Neural cell (in vitro differentiated cells): ENCODE data around the gene NADK.

Experiments used
- CTCF ChIP-seq: fragments of 450-650 bp; IDR thresholded peaks from 2 replicates; pipeline ENCODE4 v1.5.1; 2014; ENCODE audit warnings: antibody characterized with exemption, mild to moderate bottlenecking, moderate library complexity; ENCODE audit not compliant: poor library complexity, severe bottlenecking
- EP300 ChIP-seq: fragments of 450-650 bp; conservative IDR thresholded peaks from 2 replicates; pipeline ENCODE4 v1.6.1; 2014; ENCODE audit warnings: antibody characterized with exemption, mild to moderate bottlenecking, moderate library complexity; ENCODE audit not compliant: poor library complexity, severe bottlenecking
- EZH2 ChIP-seq: fragments of 200-600, 300-800 bp; shearing (Covaris generic), sonication (generic); IDR thresholded peaks from 2 replicates; pipeline ENCODE4 v1.6.1; 2014; ENCODE audit warnings: antibody characterized with exemption, low read length, borderline replicate concordance, mild to moderate bottlenecking; ENCODE audit not compliant: insufficient read depth, poor library complexity, severe bottlenecking
- MXI1 ChIP-seq: fragments of 450-650 bp; conservative IDR thresholded peaks from 2 replicates; pipeline ENCODE4 v1.6.1; 2014; ENCODE audit warnings: antibody characterized with exemption, mild to moderate bottlenecking; ENCODE audit not compliant: poor library complexity, severe bottlenecking
- POLR2AphosphoS5 ChIP-seq: IDR thresholded peaks from 2 replicates; pipeline ENCODE4 v1.6.1; 2012
- RAD21 ChIP-seq: fragments of 450-650 bp; conservative IDR thresholded peaks from 2 replicates; pipeline ENCODE4 v1.6.1; 2014; ENCODE audit warnings: antibody characterized with exemption, mild to moderate bottlenecking, moderate library complexity
- REST ChIP-seq: IDR thresholded peaks from 2 replicates; pipeline ENCODE4 v1.6.1; 2012; ENCODE audit warnings: borderline replicate concordance
- SMC3 ChIP-seq: fragments of 450-650 bp; conservative IDR thresholded peaks from 2 replicates; pipeline ENCODE4 v1.6.1; 2014; ENCODE audit warnings: antibody characterized with exemption, mild to moderate bottlenecking, moderate library complexity; ENCODE audit not compliant: poor library complexity
- TAF1 ChIP-seq: IDR thresholded peaks from 2 replicates; pipeline ENCODE4 v1.6.1; 2012; ENCODE audit warnings: low read depth

GRCh38 chr1:1817221-1817620 is 39.0 kb upstream of the NADK start:
- TF ChIP-seq CTCF (no peak), EP300 (no peak), TAF1 (no peak), POLR2AphosphoS5 (no peak), REST (no peak), EZH2 (no peak), MXI1 (no peak), RAD21 (no peak), SMC3 (no peak)
